ENCODE data around the gene HAUS3. TPM values are rescaled to one million over a fixed set of nuclear protein-coding genes. Genes with fewer than 3 reads are reported as not detected.

HAUS3 gene
- total and polyA plus RNA-seq, 2 of the 13 experiments (the other 11 are each of a cell fraction or from before 2014, with no cell fraction given): 3.9 to 12.6 TPM

DNA sequence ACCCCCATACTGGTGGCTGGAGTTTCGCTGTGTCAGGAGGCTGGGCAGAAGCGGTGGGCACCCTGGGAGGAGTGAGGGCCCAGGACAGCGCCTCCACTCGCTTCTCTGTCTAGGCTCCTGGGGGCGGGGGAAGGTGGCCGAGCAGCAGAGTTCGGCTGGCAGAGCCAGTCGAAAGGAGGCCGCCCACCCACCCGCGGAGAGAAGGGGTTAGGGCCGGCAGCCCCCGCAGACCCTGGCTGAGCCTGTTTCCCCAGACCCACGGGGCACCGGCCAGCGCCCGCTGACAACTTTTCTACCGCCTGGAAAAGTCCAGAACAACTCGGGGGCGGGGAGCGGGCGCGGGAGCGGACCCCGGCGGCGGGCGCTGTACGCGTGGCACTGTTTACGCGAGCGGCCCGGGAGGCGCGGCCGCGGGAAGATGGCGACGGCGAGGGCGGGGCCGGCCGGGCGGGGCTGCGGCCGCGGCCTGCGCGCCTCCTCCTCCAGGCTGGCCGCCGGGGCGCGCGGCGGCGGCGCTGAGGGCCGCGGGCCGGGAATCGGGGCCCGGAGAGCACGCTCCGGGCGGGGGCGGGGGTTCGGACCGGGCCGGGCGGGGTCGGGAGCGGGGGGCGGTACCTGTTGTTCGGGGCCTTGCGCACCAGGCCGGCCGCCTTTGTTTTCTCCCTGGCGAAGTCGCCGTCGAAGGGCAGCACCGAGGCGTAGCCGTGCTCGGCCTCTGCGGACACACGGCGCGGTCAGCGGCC, 19.4 kb upstream of the HAUS3 start (continued):
- TF ChIP-seq MAZ (IDR thresholded peaks at IDR 0.05; ENCODE audit: borderline replicate concordance, low read depth, low read length) (peak; percentile 33; the same call in 1 of the 2 replicates), MAZ (CRISPR knock-in tag; IDR thresholded peaks at IDR 0.05; ENCODE audit: low read depth) (no peak), NR2F6 (IDR thresholded peaks at IDR 0.05) (no peak), NR2F6 (CRISPR knock-in tag; IDR thresholded peaks at IDR 0.05) (no peak), TAF1 (CRISPR knock-in tag; IDR thresholded peaks at IDR 0.05) (0 out of 2 replicates have a peak, but pooled peaks have one; percentile 23), PHF21A (CRISPR knock-in tag; IDR thresholded peaks at IDR 0.05) (no peak; the same call in 1 of the 2 replicates), MAFG (CRISPR knock-in tag; IDR thresholded peaks at IDR 0.05) (no peak), ZNF510 (CRISPR knock-in tag; IDR thresholded peaks at IDR 0.05; ENCODE audit: low read depth) (no peak), ZFP82 (CRISPR knock-in tag; IDR thresholded peaks at IDR 0.05; ENCODE audit: borderline replicate concordance) (0 out of 2 replicates have a peak, but pooled peaks have one; percentile 11), ZFP36 (IDR thresholded peaks at IDR 0.05; ENCODE audit: borderline replicate concordance, low read depth, low read length, partially characterized antibody) (peak; percentile 83), ZBTB38 (CRISPR knock-in tag; IDR thresholded peaks at IDR 0.05) (no peak), ZNF616 (CRISPR knock-in tag; IDR thresholded peaks at IDR 0.05; ENCODE audit: low read depth) (no peak)
- TF ChIP-seq, protein P1, sequence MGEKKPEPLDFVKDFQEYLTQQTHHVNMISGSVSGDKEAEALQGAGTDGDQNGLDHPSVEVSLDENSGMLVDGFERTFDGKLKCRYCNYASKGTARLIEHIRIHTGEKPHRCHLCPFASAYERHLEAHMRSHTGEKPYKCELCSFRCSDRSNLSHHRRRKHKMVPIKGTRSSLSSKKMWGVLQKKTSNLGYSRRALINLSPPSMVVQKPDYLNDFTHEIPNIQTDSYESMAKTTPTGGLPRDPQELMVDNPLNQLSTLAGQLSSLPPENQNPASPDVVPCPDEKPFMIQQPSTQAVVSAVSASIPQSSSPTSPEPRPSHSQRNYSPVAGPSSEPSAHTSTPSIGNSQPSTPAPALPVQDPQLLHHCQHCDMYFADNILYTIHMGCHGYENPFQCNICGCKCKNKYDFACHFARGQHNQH (CRISPR knock-in tag; IDR thresholded peaks at IDR 0.05): no peak
- TF ChIP-seq, protein P2, sequence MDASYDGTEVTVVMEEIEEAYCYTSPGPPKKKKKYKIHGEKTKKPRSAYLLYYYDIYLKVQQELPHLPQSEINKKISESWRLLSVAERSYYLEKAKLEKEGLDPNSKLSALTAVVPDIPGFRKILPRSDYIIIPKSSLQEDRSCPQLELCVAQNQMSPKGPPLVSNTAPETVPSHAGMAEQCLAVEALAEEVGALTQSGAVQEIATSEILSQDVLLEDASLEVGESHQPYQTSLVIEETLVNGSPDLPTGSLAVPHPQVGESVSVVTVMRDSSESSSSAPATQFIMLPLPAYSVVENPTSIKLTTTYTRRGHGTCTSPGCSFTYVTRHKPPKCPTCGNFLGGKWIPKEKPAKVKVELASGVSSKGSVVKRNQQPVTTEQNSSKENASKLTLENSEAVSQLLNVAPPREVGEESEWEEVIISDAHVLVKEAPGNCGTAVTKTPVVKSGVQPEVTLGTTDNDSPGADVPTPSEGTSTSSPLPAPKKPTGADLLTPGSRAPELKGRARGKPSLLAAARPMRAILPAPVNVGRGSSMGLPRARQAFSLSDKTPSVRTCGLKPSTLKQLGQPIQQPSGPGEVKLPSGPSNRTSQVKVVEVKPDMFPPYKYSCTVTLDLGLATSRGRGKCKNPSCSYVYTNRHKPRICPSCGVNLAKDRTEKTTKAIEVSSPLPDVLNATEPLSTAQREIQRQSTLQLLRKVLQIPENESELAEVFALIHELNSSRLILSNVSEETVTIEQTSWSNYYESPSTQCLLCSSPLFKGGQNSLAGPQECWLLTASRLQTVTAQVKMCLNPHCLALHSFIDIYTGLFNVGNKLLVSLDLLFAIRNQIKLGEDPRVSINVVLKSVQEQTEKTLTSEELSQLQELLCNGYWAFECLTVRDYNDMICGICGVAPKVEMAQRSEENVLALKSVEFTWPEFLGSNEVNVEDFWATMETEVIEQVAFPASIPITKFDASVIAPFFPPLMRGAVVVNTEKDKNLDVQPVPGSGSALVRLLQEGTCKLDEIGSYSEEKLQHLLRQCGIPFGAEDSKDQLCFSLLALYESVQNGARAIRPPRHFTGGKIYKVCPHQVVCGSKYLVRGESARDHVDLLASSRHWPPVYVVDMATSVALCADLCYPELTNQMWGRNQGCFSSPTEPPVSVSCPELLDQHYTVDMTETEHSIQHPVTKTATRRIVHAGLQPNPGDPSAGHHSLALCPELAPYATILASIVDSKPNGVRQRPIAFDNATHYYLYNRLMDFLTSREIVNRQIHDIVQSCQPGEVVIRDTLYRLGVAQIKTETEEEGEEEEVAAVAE (CRISPR knock-in tag; IDR thresholded peaks at IDR 0.05; ENCODE audit: borderline replicate concordance): no peak
- TF ChIP-seq, protein P3, sequence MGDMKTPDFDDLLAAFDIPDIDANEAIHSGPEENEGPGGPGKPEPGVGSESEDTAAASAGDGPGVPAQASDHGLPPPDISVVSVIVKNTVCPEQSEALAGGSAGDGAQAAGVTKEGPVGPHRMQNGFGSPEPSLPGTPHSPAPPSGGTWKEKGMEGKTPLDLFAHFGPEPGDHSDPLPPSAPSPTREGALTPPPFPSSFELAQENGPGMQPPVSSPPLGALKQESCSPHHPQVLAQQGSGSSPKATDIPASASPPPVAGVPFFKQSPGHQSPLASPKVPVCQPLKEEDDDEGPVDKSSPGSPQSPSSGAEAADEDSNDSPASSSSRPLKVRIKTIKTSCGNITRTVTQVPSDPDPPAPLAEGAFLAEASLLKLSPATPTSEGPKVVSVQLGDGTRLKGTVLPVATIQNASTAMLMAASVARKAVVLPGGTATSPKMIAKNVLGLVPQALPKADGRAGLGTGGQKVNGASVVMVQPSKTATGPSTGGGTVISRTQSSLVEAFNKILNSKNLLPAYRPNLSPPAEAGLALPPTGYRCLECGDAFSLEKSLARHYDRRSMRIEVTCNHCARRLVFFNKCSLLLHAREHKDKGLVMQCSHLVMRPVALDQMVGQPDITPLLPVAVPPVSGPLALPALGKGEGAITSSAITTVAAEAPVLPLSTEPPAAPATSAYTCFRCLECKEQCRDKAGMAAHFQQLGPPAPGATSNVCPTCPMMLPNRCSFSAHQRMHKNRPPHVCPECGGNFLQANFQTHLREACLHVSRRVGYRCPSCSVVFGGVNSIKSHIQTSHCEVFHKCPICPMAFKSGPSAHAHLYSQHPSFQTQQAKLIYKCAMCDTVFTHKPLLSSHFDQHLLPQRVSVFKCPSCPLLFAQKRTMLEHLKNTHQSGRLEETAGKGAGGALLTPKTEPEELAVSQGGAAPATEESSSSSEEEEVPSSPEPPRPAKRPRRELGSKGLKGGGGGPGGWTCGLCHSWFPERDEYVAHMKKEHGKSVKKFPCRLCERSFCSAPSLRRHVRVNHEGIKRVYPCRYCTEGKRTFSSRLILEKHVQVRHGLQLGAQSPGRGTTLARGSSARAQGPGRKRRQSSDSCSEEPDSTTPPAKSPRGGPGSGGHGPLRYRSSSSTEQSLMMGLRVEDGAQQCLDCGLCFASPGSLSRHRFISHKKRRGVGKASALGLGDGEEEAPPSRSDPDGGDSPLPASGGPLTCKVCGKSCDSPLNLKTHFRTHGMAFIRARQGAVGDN (CRISPR knock-in tag; IDR thresholded peaks at IDR 0.05): peak; percentile 54
- TF ChIP-seq, protein P4, sequence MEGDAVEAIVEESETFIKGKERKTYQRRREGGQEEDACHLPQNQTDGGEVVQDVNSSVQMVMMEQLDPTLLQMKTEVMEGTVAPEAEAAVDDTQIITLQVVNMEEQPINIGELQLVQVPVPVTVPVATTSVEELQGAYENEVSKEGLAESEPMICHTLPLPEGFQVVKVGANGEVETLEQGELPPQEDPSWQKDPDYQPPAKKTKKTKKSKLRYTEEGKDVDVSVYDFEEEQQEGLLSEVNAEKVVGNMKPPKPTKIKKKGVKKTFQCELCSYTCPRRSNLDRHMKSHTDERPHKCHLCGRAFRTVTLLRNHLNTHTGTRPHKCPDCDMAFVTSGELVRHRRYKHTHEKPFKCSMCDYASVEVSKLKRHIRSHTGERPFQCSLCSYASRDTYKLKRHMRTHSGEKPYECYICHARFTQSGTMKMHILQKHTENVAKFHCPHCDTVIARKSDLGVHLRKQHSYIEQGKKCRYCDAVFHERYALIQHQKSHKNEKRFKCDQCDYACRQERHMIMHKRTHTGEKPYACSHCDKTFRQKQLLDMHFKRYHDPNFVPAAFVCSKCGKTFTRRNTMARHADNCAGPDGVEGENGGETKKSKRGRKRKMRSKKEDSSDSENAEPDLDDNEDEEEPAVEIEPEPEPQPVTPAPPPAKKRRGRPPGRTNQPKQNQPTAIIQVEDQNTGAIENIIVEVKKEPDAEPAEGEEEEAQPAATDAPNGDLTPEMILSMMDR (CRISPR knock-in tag; IDR thresholded peaks at IDR 0.05): 0 out of 2 replicates have a peak, but pooled peaks have one; percentile 10

Measured in HepG2 (cell line).